Suprapubic skin (tissue), 3 donors: ENCODE data around the gene SNX27.

Experiments
- CTCF ChIP-seq, 2 donors: fragments of 200-600 bp in 1 of 2; fragments of 450-650 bp in 1 of 2; sonication (generic) in 1 of 2; IDR thresholded peaks; one replicate each; pipeline ENCODE4 v1.5.1; 2016 to 2019; ENCODE audit warnings: antibody characterized with exemption in 2 of 2, mild to moderate bottlenecking in 1 of 2, moderate library complexity in 1 of 2
- EP300 ChIP-seq: sonication (generic); formaldehyde crosslinking; IDR thresholded peaks from one replicate; pipeline ENCODE4 v1.6.1; 2017; ENCODE audit warnings: antibody characterized with exemption
- POLR2A ChIP-seq, 2 donors: fragments of 450-650 bp; IDR thresholded peaks; one replicate each; pipeline ENCODE4 v1.6.1; 2017; ENCODE audit warnings: antibody characterized with exemption in 2 of 2, mild to moderate bottlenecking in 2 of 2, moderate library complexity in 2 of 2

GRCh38 chr1:151641229-151641628, 29.4 kb downstream of the SNX27 start:
- no peak for TF ChIP-seq POLR2A (IDR thresholded peaks at IDR 0.05)
- TF ChIP-seq CTCF (IDR thresholded peaks at IDR 0.05) = no peak
- TF ChIP-seq EP300 = no peak
